GM19397 (cell line): ENCODE measurements around the gene EIF5B.

Experiments
- ATAC-seq: cut with Tn5 transposase; IDR thresholded peaks from one replicate; pipeline ENCODE4 v1.9.1; 2021; ENCODE audit warnings: mild to moderate bottlenecking, moderate library complexity; ENCODE audit not compliant: unreplicated experiment

Gene EIF5B

GRCh38 chr2:99404797-99405669 lies 67.8 kb downstream of the EIF5B start:
- ATAC-seq = no peak

GRCh38 chr2:99406137-99406536 lies 68.9 kb downstream of the EIF5B start:
- ATAC-seq = no peak

GRCh38 chr2:99410276-99410675 lies 73.1 kb downstream of the EIF5B start:
- ATAC-seq = no peak

- no peak for ATAC-seq
Observed at GRCh38 chr2:99414566-99414965, 77.4 kb downstream of the EIF5B start.

DNA sequence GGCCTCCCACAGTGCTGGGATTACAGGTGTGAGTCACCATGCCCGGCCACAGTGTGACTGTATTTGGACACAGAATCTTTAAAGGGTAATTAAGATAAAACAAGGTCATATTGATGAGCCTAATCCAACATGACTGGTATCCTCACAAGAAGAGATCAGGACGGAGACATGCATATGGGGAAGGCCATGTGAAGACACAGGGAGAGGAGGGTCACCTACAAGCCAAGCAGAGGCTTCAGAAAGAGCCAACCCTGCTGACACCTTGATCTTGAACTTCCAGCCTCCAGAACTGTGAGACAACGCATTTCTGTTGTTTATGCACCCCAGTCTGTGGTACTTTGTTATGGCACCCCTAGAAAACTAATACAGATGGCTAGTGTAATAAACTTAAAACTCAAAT lies 80.2 kb downstream of the EIF5B start:
- no peak for ATAC-seq

DNA sequence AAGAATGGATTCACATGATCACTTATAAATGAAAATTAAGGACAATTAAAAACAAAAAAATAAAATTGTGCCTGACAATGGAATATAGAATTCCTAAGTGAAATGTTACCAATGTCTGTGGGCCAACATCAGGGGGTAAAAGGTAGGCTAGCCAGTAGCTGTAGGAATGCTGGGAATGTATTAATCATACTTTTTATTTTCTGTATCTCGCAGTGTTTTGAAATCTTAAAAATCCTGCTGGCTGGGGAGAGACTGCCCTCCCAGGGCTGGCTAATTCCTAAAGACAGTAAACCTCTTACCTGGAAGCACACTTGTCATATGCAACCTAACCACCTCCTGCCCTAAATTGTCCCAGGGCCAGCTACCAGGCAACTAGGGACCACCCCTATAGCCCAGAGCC lies 82.8 kb downstream of the EIF5B start:
- no peak for ATAC-seq

DNA sequence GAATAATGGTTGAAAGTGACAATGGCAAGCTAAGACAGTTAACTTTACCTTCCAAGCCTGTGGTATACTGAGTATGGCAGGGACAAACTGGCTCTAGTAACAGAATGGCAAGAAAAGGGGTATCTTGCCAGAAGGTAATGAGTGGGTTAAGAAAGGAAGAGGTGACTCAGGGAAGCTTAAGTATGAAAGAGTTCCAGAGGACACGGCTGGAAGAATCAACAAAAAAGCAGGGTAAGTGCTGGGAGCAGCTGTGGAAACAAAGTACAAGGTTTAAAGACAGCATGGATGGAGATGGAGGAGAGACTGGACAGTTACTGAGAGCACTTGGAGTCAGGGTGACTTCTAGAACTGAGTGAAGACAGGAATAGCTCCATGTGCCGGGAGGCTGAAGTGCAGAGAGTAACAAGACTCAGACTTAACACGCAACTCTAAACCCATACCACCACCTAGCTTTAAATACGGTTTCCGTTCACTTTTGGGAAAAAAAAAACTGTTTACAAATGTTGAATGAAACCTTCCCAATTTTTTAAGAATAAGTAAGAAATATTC lies 83.6 kb downstream of the EIF5B start:
- ATAC-seq = no peak

DNA sequence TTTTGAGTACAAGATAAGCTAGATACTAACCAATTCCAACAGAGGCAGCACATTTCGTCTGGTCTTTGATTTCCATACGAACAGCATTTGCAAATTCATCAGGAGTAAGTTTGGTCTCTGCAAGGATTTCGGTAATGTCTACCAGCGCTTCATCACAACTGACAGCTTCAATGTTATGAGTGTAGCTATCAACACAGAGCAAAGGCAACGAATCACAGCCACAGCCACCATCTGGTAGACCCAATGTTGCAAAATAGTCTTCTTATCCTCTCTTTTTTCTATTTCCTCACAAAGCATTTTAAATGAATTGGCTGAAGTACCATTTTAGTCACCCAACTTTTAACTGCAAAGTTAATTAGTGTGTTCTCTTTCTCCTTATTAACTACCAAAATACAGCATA lies 84.3 kb downstream of the EIF5B start:
- no peak for ATAC-seq

DNA sequence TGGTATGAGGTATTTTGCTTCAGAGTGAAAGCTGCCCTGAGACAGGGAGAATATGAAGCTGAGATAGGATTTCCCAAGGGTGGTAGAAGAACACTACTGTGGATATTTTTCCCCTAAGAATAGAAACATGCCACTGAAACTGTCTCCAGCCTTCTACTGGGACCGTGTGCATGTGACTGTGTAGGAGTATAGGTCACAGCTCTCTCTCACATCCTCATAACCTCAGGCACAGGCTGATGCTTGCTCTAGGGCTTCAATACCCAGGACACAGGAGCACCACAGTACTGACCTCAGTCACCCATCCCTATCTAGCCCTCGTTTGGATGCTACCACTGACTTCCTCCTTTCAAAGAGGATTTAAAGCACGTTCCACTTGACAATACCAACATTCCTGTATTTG lies 85.4 kb downstream of the EIF5B start:
- ATAC-seq = no peak

DNA sequence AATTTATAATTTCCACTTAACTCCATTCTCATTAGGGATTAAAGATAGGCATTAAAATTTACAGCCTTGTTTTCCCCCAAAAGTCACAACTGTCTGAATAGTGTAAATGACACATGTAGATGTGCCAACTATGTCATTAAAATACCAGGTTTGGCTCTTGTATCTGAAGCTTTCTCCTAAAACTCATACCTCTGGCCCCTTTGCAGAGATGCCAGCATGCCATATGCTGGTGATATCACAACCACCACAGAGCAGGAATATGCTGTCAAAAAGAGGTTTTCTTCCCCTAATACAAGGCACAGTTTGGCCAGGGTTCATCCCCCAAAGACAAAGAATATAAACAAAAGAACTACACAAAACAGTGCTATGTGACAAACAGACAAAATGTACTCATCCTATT lies 87.2 kb downstream of the EIF5B start:
- ATAC-seq = no peak

- no peak for ATAC-seq
Observed at GRCh38 chr2:99425022-99425421, 87.8 kb downstream of the EIF5B start.

DNA sequence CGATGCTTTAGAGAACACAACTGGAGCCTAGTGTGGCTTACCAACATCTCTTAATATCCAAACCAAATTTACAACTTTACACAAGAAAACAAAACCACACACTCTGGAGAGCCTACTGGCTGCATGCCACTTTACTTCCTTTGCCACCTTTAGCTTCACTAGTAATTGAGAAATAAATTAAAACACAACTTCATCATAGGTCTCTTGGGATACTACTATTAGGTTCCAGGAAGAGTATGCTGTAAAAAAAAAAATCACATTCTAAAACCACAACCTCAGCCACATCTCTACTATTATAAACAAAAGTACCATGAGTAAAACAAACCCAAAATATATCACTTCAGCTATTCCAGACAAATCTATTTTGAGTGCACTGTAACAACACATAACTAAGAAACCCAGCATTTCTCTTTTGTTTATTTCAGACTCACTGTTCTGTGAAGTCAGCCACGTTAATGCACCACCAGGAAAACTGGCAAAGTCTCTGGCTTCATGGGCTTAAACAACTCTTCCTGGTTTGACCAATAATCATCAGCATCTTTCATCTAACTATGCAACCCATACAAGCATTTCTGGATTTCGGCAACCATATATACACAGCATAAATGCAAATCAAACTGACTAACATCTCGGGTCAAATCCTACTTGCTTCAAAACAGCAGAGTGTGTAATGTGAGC lies 93.6 kb downstream of the EIF5B start:
- ATAC-seq = no peak

DNA sequence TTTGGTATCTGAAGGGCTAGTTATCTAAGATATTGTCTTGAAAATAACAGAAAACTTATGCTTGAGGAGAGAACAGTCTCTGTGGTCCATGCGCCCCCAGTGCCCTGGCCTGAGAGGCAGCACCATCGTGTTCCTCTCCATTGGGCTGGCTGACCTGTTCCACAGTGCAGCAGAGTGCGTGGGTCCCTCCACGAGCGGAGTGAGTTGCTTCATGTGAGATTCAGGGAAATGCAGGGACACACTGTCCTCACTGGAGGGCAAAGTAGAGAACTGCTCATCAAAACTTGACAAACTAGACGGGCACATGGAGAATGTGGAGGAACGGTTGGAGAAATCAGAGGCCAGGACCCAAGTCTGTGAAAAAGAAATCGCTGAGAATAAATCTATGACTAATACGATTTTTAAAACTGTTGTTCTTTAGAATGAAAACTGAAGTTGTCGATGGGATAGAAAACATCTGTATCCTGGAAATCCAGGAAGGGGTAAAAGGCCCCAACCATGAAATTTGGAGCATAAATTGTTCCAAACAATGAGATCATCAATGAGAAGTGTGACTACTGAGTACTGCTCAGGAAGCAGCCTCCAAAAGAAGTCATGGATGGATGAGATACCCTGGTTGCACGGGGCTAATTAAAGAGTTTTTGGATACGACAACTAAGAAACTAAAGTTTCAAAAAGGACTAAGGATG lies 94.5 kb downstream of the EIF5B start:
- ATAC-seq = no peak

DNA sequence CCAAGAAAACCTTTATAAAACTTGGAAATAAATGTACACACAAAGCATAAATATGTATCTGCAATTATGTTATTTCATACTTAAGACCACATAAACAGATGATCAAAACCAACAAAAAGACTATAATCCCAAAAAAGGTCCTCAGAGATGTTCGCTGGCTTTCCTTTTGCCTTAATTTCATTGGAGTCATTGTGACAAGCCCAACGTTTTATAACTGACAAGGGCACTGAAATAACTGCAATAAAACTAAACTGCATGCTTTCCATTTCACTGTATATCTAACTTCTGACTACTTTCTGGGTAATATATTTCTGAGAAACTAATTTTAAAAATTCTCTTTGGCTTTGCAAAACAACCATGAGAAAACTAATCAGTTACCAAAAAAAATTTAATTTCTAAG lies 96.2 kb downstream of the EIF5B start:
- no peak for ATAC-seq

DNA sequence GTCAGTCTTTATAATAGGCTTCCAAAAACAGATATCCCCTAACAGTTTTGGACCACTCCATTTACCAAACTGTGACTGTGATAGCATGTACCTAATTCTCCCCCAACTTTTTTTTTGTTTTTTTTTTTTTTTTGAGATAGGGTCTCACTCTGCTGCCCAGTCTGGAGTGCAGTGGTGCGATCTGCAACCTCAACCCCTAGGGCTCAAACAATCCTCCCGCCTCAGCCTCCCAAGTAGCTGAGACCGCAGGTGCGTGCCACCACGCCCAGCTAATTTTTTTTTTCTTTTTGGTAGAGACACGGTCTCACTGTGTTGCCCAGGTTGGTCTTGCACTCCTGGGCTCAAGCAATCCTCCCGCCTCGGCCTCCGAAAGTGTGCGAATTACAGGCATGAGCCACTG lies 99.7 kb downstream of the EIF5B start:
- ATAC-seq = no peak

DNA sequence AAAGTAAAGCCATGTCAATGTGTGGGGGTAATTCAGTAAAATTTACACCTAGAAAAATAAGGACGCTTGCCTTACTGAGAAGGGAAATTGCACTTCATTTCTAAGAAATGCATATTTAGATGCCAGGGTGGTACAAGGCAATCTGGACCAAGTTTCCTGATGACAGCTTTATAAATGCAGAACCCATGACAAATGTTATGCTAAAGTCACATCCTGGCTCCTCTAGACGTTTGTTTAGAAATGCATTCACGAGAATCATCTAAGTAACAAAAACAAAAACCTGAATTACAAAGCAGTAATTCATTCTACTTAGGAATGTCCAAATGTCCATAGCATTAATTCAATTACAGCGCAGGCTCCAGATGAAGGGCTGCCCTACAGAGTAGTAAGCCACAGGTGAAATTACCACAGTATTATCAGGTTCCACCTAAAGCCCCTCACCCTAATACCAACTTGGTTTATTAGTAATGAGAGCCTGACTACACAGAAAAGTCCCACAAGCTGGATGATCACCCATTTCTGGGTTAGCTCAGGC lies 102.8 kb downstream of the EIF5B start:
- no peak for ATAC-seq

DNA sequence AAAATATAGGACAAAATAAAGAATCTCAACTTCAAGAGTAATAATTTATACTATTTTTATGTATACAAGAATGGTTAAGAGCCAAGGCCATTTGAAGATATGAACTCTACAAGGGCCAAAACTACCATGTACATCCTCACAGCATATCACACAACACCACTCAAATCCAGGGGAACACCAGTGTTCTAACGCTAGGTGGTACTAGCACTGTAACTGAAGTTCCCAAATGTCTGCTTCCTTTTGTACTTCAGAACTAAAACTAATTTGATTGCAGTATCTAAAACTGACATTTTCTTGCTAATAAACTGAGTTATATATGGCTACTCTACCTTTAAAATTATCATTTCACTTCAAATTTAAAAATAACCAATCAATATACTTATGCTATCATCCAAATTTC lies 105.6 kb downstream of the EIF5B start:
- ATAC-seq = no peak

- no peak for ATAC-seq
Observed at GRCh38 chr2:99444222-99444621, 107.0 kb downstream of the EIF5B start.

DNA sequence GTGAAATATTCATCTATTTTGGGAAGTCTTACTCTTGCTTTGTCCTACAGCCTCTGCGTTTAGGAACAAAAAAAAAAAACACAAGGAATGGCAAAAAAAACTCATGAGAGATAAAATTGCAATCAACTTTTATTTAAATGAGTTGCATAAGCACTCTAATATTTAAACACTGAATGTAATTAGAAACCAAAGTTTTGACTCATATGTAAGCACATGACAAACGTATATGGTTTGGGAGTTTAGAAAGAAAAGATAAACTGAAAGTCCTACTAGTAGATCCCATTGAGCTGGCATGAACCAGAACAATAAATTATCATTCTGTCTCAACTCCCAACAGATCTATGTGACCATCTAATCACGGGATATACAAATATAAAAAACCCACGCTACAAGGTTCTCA lies 107.9 kb downstream of the EIF5B start:
- no peak for ATAC-seq

- ATAC-seq = no peak
Observed at GRCh38 chr2:99448556-99448955, 111.4 kb downstream of the EIF5B start.

DNA sequence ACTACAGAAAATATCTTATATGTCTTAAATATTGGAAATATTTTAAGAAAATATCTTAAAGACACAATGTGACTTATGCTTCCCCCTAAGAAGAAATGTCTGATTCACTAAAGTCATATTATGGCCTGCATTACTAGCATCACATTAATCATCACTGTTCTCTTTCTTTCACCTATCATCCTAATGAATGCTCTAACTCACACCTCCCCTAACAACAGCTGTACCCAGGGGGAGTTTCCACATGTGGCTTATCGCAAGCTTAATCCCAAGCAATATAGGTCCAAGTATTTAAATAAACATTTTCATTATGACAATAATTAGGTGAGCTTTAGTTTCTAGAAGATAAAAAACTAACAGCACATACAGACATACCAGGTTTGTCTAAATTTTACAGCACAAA lies 113.0 kb downstream of the EIF5B start:
- no peak for ATAC-seq
